ENCODE data around the gene MAP1S.
A peak's percentile ranks its signal among the peaks of the same experiment; 100 is the strongest.

MAP1S gene

DNA sequence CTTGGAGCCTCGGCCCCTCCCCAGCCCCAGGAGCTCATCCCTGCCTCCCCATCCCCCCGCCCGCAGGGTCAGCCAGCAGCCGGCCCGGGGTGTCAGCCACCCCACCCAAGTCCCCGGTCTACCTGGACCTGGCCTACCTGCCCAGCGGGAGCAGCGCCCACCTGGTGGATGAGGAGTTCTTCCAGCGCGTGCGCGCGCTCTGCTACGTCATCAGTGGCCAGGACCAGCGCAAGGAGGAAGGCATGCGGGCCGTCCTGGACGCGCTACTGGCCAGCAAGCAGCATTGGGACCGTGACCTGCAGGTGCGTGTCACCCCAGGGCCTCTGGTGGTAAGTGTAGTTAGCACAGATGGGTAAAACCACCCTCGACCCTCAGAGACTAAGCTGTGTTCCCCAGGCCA lies 13.8 kb downstream of the MAP1S start:
- in situ Hi-C loops (cut with HindIII; ENCODE audit: low sequenced_read_pairs), result no loop called here
- DNase-seq (ENCODE audit: low read depth, low spot score), result no peak
- TF ChIP-seq, protein P1, sequence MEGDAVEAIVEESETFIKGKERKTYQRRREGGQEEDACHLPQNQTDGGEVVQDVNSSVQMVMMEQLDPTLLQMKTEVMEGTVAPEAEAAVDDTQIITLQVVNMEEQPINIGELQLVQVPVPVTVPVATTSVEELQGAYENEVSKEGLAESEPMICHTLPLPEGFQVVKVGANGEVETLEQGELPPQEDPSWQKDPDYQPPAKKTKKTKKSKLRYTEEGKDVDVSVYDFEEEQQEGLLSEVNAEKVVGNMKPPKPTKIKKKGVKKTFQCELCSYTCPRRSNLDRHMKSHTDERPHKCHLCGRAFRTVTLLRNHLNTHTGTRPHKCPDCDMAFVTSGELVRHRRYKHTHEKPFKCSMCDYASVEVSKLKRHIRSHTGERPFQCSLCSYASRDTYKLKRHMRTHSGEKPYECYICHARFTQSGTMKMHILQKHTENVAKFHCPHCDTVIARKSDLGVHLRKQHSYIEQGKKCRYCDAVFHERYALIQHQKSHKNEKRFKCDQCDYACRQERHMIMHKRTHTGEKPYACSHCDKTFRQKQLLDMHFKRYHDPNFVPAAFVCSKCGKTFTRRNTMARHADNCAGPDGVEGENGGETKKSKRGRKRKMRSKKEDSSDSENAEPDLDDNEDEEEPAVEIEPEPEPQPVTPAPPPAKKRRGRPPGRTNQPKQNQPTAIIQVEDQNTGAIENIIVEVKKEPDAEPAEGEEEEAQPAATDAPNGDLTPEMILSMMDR (IDR thresholded peaks at IDR 0.05; ENCODE audit: low read depth, low read length), result no peak
- no peak overlapping the region for H3K4me3 ChIP-seq (ENCODE audit: low read depth, low read length)

DNA sequence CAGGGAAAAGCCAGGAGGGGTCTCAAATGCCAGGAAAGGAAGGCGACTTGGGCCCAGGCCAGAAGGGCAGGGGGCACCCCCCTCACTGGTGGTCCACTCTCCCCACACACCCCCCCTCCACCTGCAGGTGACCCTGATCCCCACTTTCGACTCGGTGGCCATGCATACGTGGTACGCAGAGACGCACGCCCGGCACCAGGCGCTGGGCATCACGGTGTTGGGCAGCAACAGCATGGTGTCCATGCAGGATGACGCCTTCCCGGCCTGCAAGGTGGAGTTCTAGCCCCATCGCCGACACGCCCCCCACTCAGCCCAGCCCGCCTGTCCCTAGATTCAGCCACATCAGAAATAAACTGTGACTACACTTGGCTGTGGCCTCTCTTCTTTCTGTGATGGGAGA lies 14.9 kb downstream of the MAP1S start:
- no peak overlapping the region for H3K4me3 ChIP-seq (ENCODE audit: low read depth, low read length)
- DNase-seq (ENCODE audit: low read depth, low spot score), result no peak
- in situ Hi-C loops (cut with HindIII; ENCODE audit: low sequenced_read_pairs), result no loop called here
- TF ChIP-seq, protein P1 (IDR thresholded peaks at IDR 0.05; ENCODE audit: low read depth, low read length), result no peak

DNA sequence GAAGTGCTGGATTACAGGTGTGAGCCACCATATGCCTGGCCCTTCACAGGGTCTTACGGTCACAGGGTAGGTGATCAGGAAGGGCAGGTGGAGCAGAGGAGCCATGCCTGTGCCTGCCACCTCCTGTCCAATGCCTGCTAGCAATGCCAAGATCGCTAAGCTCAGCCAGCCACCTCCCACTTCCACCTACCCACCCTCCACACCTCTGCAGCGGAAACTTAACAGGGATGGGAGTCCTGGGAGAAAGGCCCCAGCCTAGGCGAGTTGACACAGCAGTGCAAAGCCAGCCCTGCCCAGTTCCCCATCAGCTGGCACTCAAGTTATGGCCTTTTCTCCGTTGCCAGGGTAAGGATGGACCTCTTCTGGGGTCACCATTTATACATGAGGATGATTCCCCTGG lies 16.1 kb downstream of the MAP1S start:
- TF ChIP-seq, protein P1 (IDR thresholded peaks at IDR 0.05; ENCODE audit: low read depth, low read length), result no peak
- in situ Hi-C loops (cut with HindIII; ENCODE audit: low sequenced_read_pairs), result no loop called here
- H3K4me3 ChIP-seq (ENCODE audit: low read depth, low read length), result no peak overlapping the region
- no peak for DNase-seq (ENCODE audit: low read depth, low spot score)

DNA sequence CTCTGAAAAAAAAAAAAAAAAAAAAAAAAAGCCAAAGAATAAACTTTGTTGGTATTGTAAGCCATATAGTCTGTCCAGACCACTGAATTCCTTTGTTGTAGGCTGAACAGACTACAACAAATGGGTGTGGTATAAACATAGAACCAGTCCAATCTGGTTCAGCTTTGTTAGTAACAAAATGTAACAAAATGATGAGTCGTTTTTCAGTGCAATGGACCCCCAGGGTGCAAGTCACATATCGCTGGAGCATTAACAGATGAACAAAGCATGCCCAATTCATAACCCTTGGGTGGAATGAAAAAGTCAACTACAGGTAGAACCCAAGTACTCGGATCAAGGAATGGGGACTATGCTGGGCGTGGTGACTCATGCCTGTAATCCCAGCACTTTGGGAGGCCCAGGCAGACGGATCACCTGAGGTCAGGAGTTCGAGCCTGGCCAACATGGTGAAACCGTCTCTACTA lies 18.4 kb downstream of the MAP1S start:
- in situ Hi-C loops (cut with HindIII; ENCODE audit: low sequenced_read_pairs), result no loop called here
- H3K4me3 ChIP-seq (ENCODE audit: low read depth, low read length), result no peak overlapping the region
- peak; percentile 21 for DNase-seq (ENCODE audit: low read depth, low spot score)
- TF ChIP-seq, protein P1 (IDR thresholded peaks at IDR 0.05; ENCODE audit: low read depth, low read length), result no peak

DNA sequence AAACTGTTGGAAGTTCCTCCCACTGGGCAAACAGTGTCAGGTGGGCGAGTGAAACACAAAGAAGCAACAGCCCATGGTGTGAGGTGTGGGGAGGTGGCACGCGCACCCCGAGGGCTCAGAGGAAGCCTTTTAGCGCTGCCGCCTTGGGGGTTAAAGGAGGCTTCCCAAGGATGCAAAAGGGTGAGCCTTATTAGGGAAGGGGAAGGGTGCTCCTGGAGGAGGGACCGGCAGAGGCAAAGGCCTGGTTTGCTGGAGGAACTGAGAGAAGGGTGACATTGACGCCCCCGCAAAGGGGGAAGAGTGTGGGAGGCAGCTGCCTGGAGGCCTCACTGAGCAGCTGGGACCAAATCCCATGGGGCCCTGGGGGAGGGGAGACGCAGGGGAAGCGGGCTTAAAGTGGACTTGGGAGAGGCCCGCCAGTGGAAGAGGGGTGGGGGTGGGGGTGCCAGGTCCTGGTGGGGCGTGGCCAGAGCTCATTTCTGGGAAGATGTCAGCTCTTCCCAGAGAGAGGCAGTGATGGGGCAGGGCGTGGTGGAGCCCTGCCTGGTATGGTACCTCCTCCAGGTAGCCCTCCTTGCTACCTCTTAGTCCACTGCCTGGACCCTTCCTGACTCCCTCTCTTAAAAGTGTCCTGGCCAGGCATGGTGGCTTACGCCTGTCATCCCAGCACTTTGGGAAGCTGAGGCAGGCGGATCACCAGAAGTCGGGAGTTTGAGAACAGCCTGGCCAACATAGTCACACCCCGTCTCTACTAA lies 20.0 kb downstream of the MAP1S start:
- TF ChIP-seq, protein P1 (IDR thresholded peaks at IDR 0.05; ENCODE audit: low read depth, low read length), result no peak
- in situ Hi-C loops (cut with HindIII; ENCODE audit: low sequenced_read_pairs), result no loop called here
- DNase-seq (ENCODE audit: low read depth, low spot score), result no peak
- no peak overlapping the region for H3K4me3 ChIP-seq (ENCODE audit: low read depth, low read length)

DNA sequence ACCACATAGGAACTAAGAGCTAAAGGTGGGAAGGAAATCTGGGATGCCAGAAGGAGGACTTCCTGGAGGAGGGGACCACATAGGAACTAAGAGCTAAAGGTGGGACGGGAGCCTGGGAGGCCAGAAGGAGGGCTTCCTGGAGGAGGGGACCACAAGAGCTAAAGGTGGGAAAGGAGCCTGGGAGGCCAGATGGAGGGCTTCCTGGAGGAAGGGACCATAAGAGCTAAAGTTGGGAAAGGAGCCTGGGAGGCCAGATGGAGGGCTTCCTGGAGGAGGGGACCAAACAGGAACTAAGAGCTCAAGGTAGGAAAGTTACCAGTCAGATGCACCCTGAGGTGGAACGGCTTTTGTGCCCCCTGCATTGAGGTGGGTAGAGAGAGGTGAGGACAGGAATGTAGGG lies 22.2 kb downstream of the MAP1S start:
- in situ Hi-C loops (cut with HindIII; ENCODE audit: low sequenced_read_pairs), result no loop called here
- DNase-seq (ENCODE audit: low read depth, low spot score), result no peak
- no peak overlapping the region for H3K4me3 ChIP-seq (ENCODE audit: low read depth, low read length)
- TF ChIP-seq, protein P1 (IDR thresholded peaks at IDR 0.05; ENCODE audit: low read depth, low read length), result no peak

Measured in astrocyte of the spinal cord (primary cell).